ENCODE measurements around the gene NUDT12.

Gene NUDT12

DNA sequence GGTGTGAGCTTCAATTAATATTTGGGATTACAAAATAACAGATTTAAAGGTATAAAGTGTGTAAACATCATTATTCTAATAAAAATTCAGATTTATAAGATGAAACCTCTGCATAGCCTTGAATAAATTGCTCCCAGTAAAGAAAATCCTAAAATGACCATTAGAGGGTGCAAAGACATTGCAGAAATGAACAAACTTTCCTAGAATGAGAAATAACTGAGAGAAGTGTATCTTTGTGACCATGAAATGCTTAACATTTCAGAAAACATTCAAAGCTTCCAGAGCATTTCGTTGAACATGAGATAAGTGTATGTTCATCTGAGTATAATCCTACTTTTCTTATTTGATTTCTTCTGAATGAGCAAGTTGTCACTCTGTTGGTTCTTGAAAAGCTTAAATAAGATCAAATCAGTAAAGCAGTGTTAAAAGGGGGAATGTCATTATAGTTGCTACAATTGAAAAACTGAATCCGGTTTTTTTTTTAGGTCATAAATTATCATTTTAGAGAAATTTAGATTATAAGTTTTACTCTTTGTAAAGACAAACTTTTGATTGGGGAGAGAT is 24.7 kb upstream of the NUDT12 start:
- Histone ChIP-seq H2AFZ (no peak overlapping the region), H3K4me2 (ENCODE audit: low read length) (no peak overlapping the region), H3K9ac (no peak overlapping the region), H3K4me1 (no peaks in the 10 kb centered on the region), H3K9me3 (ENCODE audit: control insufficient read depth, low read length) (no peaks in the 10 kb centered on the region), H3K4me3 (ENCODE audit: low read depth, low read length) (no peak overlapping the region), H3K27ac (no peak overlapping the region), H3K36me3 (ENCODE audit: control insufficient read depth, insufficient read depth, low read length) (no peaks in the 10 kb centered on the region), H3K27me3 (ENCODE audit: control insufficient read depth, insufficient read depth, low read length) (no peaks in the 10 kb centered on the region), H3K79me2 (no peaks in the 10 kb centered on the region)
- TF ChIP-seq, protein P1, sequence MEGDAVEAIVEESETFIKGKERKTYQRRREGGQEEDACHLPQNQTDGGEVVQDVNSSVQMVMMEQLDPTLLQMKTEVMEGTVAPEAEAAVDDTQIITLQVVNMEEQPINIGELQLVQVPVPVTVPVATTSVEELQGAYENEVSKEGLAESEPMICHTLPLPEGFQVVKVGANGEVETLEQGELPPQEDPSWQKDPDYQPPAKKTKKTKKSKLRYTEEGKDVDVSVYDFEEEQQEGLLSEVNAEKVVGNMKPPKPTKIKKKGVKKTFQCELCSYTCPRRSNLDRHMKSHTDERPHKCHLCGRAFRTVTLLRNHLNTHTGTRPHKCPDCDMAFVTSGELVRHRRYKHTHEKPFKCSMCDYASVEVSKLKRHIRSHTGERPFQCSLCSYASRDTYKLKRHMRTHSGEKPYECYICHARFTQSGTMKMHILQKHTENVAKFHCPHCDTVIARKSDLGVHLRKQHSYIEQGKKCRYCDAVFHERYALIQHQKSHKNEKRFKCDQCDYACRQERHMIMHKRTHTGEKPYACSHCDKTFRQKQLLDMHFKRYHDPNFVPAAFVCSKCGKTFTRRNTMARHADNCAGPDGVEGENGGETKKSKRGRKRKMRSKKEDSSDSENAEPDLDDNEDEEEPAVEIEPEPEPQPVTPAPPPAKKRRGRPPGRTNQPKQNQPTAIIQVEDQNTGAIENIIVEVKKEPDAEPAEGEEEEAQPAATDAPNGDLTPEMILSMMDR (IDR thresholded peaks at IDR 0.05), result peak; percentile 12

- Histone ChIP-seq H3K4me3 (ENCODE audit: low read depth, low read length) (no peak overlapping the region), H3K27me3 (ENCODE audit: control insufficient read depth, insufficient read depth, low read length) (no peaks in the 10 kb centered on the region), H3K9ac (no peak overlapping the region), H3K4me1 (no peaks in the 10 kb centered on the region), H2AFZ (no peak overlapping the region), H3K36me3 (ENCODE audit: control insufficient read depth, insufficient read depth, low read length) (no peaks in the 10 kb centered on the region), H3K4me2 (ENCODE audit: low read length) (no peak overlapping the region), H3K27ac (no peak overlapping the region), H3K9me3 (ENCODE audit: control insufficient read depth, low read length) (no peaks in the 10 kb centered on the region), H3K79me2 (no peaks in the 10 kb centered on the region)
- TF ChIP-seq, protein P1 (IDR thresholded peaks at IDR 0.05), result peak; percentile 31
Measured at GRCh38 chr5:103582364-103582763, 19.8 kb upstream of the NUDT12 start.

DNA sequence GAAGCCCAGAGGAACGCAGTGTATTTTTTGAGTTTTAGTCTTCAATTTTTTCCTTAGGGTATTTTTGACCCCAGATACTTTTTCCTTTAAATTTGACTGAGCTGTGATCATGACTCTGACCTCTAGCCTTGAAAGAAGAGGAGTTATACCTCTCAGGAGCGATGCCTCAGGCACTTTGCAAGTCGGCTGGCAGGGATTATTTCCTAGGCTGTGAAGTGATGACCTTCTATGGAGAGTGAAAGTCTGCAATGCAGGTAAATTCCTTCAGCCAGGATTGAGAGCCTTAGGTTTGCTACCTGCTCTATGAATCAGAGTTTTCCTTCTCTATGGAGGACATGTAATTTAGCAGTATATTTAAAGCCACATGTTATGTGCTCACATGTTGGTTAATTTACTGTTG is 10.8 kb upstream of the NUDT12 start:
- H2AFZ ChIP-seq, result no peak overlapping the region
- no peaks in the 10 kb centered on the region for H3K9me3 ChIP-seq (ENCODE audit: control insufficient read depth, low read length)
- H3K27me3 ChIP-seq (ENCODE audit: control insufficient read depth, insufficient read depth, low read length), result no peaks in the 10 kb centered on the region
- H3K4me3 ChIP-seq (ENCODE audit: low read depth, low read length), result no peak overlapping the region
- H3K4me2 ChIP-seq (ENCODE audit: low read length), result no peak overlapping the region
- H3K4me1 ChIP-seq, result no peaks in the 10 kb centered on the region
- no peak overlapping the region for H3K9ac ChIP-seq
- TF ChIP-seq, protein P1 (IDR thresholded peaks at IDR 0.05), result no peak
- no peaks in the 10 kb centered on the region for H3K79me2 ChIP-seq
- no peak overlapping the region for H3K27ac ChIP-seq
- no peaks in the 10 kb centered on the region for H3K36me3 ChIP-seq (ENCODE audit: control insufficient read depth, insufficient read depth, low read length)

DNA sequence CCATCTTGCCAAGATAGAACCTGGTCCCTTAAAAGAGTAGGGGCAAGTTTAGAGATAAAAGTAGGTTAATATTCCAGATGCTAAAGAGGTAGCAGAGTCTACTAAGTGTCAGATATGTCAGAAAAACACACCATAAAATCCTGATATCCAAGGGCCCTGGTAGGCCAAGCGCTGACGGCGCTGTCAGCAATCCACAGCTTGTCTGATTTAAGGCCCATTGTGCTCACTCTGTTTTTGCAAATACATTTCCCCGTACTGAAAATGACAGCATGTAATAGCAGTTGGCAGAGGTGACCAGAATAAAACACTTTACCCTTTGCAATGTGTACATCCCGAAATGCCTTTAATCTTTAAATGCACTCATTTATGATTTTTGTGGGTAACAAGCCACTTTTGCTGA is 9.9 kb upstream of the NUDT12 start:
- H3K4me2 ChIP-seq (ENCODE audit: low read length), result no peak overlapping the region
- no peaks in the 10 kb centered on the region for H3K9me3 ChIP-seq (ENCODE audit: control insufficient read depth, low read length)
- no peaks in the 10 kb centered on the region for H3K4me1 ChIP-seq
- no peak overlapping the region for H3K27ac ChIP-seq
- no peak overlapping the region for H3K4me3 ChIP-seq (ENCODE audit: low read depth, low read length)
- no peaks in the 10 kb centered on the region for H3K27me3 ChIP-seq (ENCODE audit: control insufficient read depth, insufficient read depth, low read length)
- H3K9ac ChIP-seq, result no peak overlapping the region
- H3K79me2 ChIP-seq, result no peaks in the 10 kb centered on the region
- H2AFZ ChIP-seq, result no peak overlapping the region
- TF ChIP-seq, protein P1 (IDR thresholded peaks at IDR 0.05), result no peak
- no peaks in the 10 kb centered on the region for H3K36me3 ChIP-seq (ENCODE audit: control insufficient read depth, insufficient read depth, low read length)

DNA sequence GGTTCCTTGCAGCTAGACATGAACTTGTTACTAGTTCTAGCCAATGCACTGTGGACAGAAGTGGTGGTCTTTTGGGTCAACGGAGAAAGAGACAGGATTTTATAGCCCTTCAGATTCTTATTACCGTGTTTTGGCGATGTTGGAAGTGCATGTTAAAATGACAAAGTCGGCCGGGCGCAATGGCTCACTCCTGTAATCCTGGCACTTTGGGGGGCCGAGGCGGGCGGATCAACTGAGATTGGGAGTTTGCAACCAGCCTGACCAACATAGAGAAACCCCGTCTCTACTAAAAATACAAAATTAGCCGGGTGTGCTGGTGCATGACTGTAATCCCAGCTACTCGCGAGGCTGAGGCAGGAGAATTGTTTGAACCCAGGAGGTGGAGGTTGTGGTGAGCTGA is 9.1 kb upstream of the NUDT12 start:
- no peak overlapping the region for H3K4me2 ChIP-seq (ENCODE audit: low read length)
- H3K36me3 ChIP-seq (ENCODE audit: control insufficient read depth, insufficient read depth, low read length), result no peaks in the 10 kb centered on the region
- no peak overlapping the region for H3K9ac ChIP-seq
- H3K79me2 ChIP-seq, result no peaks in the 10 kb centered on the region
- H2AFZ ChIP-seq, result no peak overlapping the region
- no peak overlapping the region for H3K27ac ChIP-seq
- TF ChIP-seq, protein P1 (IDR thresholded peaks at IDR 0.05), result no peak
- no peak overlapping the region for H3K4me3 ChIP-seq (ENCODE audit: low read depth, low read length)
- no peaks in the 10 kb centered on the region for H3K4me1 ChIP-seq
- no peaks in the 10 kb centered on the region for H3K27me3 ChIP-seq (ENCODE audit: control insufficient read depth, insufficient read depth, low read length)
- no peaks in the 10 kb centered on the region for H3K9me3 ChIP-seq (ENCODE audit: control insufficient read depth, low read length)

Data from parathyroid adenoma (tissue), 2 donors.